ENCODE data around the gene SENP5.
"Not testable (repeated sequence)": the region's sequence is repeated elsewhere in the genome, so short reads cannot be mapped to it uniquely, and the experiment has no call there.

- not testable (repeated sequence) for TF ChIP-seq EZH2 (IDR thresholded peaks at IDR 0.05; ENCODE audit: borderline replicate concordance)
- TF ChIP-seq, protein P1, sequence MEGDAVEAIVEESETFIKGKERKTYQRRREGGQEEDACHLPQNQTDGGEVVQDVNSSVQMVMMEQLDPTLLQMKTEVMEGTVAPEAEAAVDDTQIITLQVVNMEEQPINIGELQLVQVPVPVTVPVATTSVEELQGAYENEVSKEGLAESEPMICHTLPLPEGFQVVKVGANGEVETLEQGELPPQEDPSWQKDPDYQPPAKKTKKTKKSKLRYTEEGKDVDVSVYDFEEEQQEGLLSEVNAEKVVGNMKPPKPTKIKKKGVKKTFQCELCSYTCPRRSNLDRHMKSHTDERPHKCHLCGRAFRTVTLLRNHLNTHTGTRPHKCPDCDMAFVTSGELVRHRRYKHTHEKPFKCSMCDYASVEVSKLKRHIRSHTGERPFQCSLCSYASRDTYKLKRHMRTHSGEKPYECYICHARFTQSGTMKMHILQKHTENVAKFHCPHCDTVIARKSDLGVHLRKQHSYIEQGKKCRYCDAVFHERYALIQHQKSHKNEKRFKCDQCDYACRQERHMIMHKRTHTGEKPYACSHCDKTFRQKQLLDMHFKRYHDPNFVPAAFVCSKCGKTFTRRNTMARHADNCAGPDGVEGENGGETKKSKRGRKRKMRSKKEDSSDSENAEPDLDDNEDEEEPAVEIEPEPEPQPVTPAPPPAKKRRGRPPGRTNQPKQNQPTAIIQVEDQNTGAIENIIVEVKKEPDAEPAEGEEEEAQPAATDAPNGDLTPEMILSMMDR (IDR thresholded peaks at IDR 0.05; ENCODE audit: poor library complexity): not testable (repeated sequence)
Measured at GRCh38 chr3:196844235-196845219, 23.2 kb upstream of the SENP5 start.
